Spleen (tissue), 11 donors: Measurements from ENCODE around the gene TMEM132C. TPM values are rescaled to one million over a fixed set of nuclear protein-coding genes. Genes with fewer than 3 reads are reported as not detected.

Experiments used
- DNase-seq: peaks from one replicate; pipeline ENCODE4 v3.0.0-alpha.2; 2020
- H3K27ac ChIP-seq, 8 donors: fragments of 200-600 bp; sonication (generic) in 7 of 8; 1 replicate in 4 of 8; 2 replicates in 4 of 8; pipeline versions ENCODE4 v1.5.0 to v1.8.0; 2016 to 2021; ENCODE audit warnings: inconsistent platforms in 4 of 8, mild to moderate bottlenecking in 4 of 8, moderate library complexity in 1 of 8
- H3K27me3 ChIP-seq, 7 donors: fragments of 200-600 bp; sonication (generic) in 6 of 7; replicated peaks in 1 of 7; 1 replicate in 4 of 7; 2 replicates in 3 of 7; pipeline versions ENCODE4 v1.5.0 to v1.8.0; 2016 to 2021; ENCODE audit warnings: inconsistent platforms in 3 of 7, mild to moderate bottlenecking in 1 of 7
- H3K36me3 ChIP-seq, 6 donors: fragments of 200-600 bp; sonication (generic) in 5 of 6; 1 replicate in 4 of 6; 2 replicates in 2 of 6; pipeline versions ENCODE4 v1.5.0 to v1.8.0; 2016 to 2021; ENCODE audit warnings: inconsistent platforms in 2 of 6
- H3K4me1 ChIP-seq, 6 donors: fragments of 200-600 bp; sonication (generic) in 5 of 6; 1 replicate in 3 of 6; 2 replicates in 3 of 6; pipeline versions ENCODE4 v1.5.0 to v1.8.0; 2016 to 2021; ENCODE audit warnings: inconsistent platforms in 3 of 6
- H3K4me3 ChIP-seq, 8 donors: fragments of 200-600 bp; sonication (generic) in 7 of 8; 1 replicate in 4 of 8; 2 replicates in 4 of 8; pipeline versions ENCODE4 v1.5.0 to v1.8.0; 2016 to 2021; ENCODE audit warnings: inconsistent platforms in 4 of 8, mild to moderate bottlenecking in 4 of 8, moderate library complexity in 2 of 8
- H3K9me3 ChIP-seq, 8 donors: fragments of 200-600 bp; sonication (generic) in 7 of 8; 1 replicate in 4 of 8; 2 replicates in 4 of 8; pipeline versions ENCODE4 v1.5.0 to v1.8.0; 2016 to 2021; ENCODE audit warnings: inconsistent platforms in 4 of 8
- POLR2A ChIP-seq, 3 donors: fragments of 450-650 bp; IDR thresholded peaks; one replicate each; pipeline ENCODE4 v1.5.1; 2017; ENCODE audit warnings: antibody characterized with exemption in 3 of 3, mild to moderate bottlenecking in 1 of 3
- POLR2AphosphoS5 ChIP-seq, 3 donors: sonication (generic); formaldehyde crosslinking; IDR thresholded peaks; one replicate each; pipeline ENCODE4 v1.5.1; 2017; ENCODE audit warnings: antibody characterized with exemption in 3 of 3
- WGBS, 5 donors: extraction: QIAGEN DNeasy Blood & Tissue Kit in 3 of 5; methylation state at CpG; one replicate each; pipeline versions ENCODE4 v1.1.5 to v1.1.7; 2013 to 2018; 5-methylcytosine and 5-hydroxymethylcytosine counted together
- intact Hi-C: fragments of 100-400 bp; cut with DNase I; formaldehyde crosslinking; loops from one replicate; pipeline ENCODE4 v1.15.0; 2023; ENCODE audit warnings: low total_unique reads
- polyA plus RNA-seq, 3 donors: library from polyadenylated mRNA; stranded (reverse); fragments of 200-250 nt; gene quantifications; one replicate each; pipeline ENCODE4 v1.2.1, GENCODE V29; 2013
- total RNA-seq, 7 donors: library from RNA; depleted of rRNA in 3 of 7; stranded (reverse); fragments of >200 nt in 3 of 7; fragmentation: NEBNext Ultra II Directional in 4 of 7; extraction: Animal tissue kit (Norgen Biotek cat#: 25700) in 4 of 7; gene quantifications; one replicate each; pipeline versions ENCODE4 v1.1.0 to v1.2.1, GENCODE V29; 2016 to 2021
- TF ChIP-seq, protein P1 (sequence below), 11 experiments: fragments of 200-600 bp in 7 of 11; fragments of 450-650 bp in 4 of 11; sonication (generic) in 4 of 11; IDR thresholded peaks in 8 of 11; conservative IDR thresholded peaks in 3 of 11; 1 replicate in 7 of 11; 2 replicates in 4 of 11; pipeline versions ENCODE4 v1.4.0 to v1.8.0; 2016 to 2021; ENCODE audit warnings: antibody characterized with exemption in 11 of 11, inconsistent platforms in 4 of 11, mild to moderate bottlenecking in 1 of 11
- donor health status: healthy with polysubstance abuse.
- donor health status: DM: no; HTN: no; CAD: no; lungs with moderate emphysema.
- donor health status: DM: no; HTN: no; CAD: no.
- donor health status: Bipolar disorder and iron deficiency.
- donor health status: healthy.
- donor health status: DM: no; HTN: no; CAD: no.
- donor health status: DM: yes; HTN: yes; CAD: no.

The TMEM132C gene
- total and polyA plus RNA-seq, 10 donors: 0.08 to 0.83 (median 0.25) TPM; not detected in 4

DNA sequence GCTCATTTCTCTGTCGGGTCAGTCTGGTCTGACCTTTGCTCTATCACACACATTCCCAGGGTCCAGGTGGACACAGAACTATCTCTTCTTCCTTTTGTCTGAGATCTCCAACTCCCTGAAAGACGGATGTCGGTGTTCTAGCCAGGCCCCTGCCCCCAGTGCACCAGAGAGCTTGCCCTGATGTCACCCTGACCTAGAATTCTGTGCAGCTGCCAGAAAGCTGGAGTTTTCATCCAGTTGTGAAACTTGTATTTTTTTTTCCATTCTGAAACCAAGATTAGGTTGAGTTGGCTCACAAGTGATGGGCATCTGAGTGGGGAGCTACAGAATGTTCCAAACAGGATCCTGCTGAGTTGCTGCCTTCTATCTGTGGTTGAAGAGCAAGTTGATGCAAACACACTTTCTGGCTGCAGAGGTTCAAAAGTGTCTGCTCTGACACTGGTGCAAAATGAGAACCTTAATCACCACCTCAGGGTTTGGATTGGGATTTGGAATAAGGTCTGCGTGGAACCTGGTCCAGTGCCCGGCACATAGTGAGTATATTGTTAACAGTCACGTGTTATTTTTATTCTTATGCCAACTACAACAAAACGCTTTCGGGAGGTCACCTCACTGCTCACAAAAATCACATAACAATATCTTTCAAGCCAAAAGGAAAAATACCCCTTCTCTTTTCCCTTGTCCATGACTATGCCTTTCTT, 345.3 kb downstream of the TMEM132C start:
- no peak overlapping the region for H3K4me3 ChIP-seq
- 72 to 91% (median 85%) methylated on average over 8 of the region's 8 CpGs for WGBS, 5 donors
- DNase-seq: no peak
- no peak overlapping the region for H3K27ac ChIP-seq
- no peaks in the 10 kb centered on the region for H3K36me3 ChIP-seq
- peaks cover 0 to 13% (median 0%) of the 10 kb centered on the region in 7 donors for H3K27me3 ChIP-seq
- no peaks in the 10 kb centered on the region for H3K4me1 ChIP-seq
- intact Hi-C loops: no loop called here
- TF ChIP-seq, protein P1, sequence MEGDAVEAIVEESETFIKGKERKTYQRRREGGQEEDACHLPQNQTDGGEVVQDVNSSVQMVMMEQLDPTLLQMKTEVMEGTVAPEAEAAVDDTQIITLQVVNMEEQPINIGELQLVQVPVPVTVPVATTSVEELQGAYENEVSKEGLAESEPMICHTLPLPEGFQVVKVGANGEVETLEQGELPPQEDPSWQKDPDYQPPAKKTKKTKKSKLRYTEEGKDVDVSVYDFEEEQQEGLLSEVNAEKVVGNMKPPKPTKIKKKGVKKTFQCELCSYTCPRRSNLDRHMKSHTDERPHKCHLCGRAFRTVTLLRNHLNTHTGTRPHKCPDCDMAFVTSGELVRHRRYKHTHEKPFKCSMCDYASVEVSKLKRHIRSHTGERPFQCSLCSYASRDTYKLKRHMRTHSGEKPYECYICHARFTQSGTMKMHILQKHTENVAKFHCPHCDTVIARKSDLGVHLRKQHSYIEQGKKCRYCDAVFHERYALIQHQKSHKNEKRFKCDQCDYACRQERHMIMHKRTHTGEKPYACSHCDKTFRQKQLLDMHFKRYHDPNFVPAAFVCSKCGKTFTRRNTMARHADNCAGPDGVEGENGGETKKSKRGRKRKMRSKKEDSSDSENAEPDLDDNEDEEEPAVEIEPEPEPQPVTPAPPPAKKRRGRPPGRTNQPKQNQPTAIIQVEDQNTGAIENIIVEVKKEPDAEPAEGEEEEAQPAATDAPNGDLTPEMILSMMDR (IDR thresholded peaks at IDR 0.05 in 8 of 11, conservative IDR thresholded peaks at IDR 0.05 in 3 of 11): no peak
- TF ChIP-seq POLR2AphosphoS5 (IDR thresholded peaks at IDR 0.05) (no peak), POLR2A (IDR thresholded peaks at IDR 0.05) (no peak)
- H3K9me3 ChIP-seq: no peaks in the 10 kb centered on the region

DNA sequence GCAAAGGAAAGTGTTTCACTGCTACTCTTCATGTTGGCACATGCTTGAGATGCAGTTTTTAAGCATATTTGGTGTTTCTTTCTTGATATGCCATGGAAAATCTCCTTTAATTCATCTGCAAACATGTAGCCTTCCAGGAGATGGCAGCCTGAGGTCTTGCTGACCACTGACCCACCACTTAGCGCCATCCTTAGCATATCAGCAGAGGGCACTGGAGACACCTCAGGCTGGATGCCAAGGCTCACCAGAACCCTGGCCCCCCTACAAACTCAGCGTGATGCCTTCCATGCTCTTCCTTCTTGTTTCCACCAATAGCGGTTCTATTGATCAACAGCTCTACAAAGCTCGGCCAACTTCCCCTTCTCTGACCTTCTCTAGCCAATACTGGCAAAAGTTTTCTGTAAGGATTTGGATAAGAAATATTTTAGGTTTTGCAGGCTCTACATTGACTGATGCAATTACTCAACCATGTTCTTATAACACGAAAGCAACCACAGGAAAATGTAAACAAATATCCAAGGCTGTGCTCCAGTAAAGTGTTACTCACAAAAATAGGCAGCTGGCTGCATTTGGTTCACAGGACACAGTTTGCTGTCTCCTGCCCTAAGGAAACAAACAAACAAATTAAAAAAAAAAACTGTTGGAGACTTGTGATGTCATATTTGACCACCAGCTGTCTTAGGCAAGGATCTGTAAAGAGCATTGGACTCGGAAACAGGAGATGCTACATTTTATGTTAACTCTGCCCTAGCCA, 347.0 kb downstream of the TMEM132C start:
- Histone ChIP-seq H3K27ac (no peak overlapping the region), H3K4me1 (no peaks in the 10 kb centered on the region), H3K27me3 (peaks cover 0 to 13% (median 0%) of the 10 kb centered on the region in 7 donors), H3K9me3 (no peaks in the 10 kb centered on the region), H3K4me3 (no peak overlapping the region), H3K36me3 (no peaks in the 10 kb centered on the region)
- no peak for DNase-seq
- TF ChIP-seq, protein P1 (IDR thresholded peaks at IDR 0.05 in 8 of 11, conservative IDR thresholded peaks at IDR 0.05 in 3 of 11): no peak
- TF ChIP-seq POLR2AphosphoS5 (IDR thresholded peaks at IDR 0.05) (no peak), POLR2A (IDR thresholded peaks at IDR 0.05) (no peak)
- intact Hi-C loops: no loop called here
- WGBS, 5 donors: 74 to 81% (median 76%) methylated on average over 6 of the region's 6 CpGs

DNA sequence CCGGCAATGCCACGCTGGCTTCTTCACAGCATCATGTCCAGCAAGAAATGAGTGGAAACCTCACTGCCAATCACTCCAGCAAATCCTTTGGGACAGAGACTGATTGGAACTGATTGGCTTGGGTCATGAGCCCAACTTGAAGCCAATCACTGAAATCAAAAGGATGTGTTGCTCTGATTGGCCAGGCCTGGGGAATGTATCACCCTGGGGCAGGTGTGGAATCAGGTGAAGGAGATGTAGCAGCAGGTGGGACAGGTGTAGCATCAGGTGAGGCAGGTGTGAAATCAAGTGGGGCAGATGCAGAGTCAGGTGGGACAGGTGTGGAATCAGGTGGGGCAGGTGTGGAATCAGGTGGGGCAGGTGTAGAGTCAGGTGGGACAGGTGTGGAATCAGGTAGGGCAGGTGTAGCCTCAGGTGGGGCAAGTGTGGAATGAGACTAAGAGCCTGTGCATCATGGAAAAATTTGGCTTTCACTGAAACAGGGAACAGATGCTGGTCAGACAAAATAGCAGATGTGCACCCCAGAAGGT, 350.4 kb downstream of the TMEM132C start:
- TF ChIP-seq, protein P1 (IDR thresholded peaks at IDR 0.05 in 8 of 11, conservative IDR thresholded peaks at IDR 0.05 in 3 of 11): no peak
- TF ChIP-seq POLR2A (IDR thresholded peaks at IDR 0.05) (no peak), POLR2AphosphoS5 (IDR thresholded peaks at IDR 0.05) (no peak)
- no peaks in the 10 kb centered on the region for H3K4me1 ChIP-seq
- DNase-seq: no peak
- H3K27me3 ChIP-seq: peaks cover 0 to 15% (median 0%) of the 10 kb centered on the region in 7 donors
- intact Hi-C loops: no loop called here
- H3K36me3 ChIP-seq: no peaks in the 10 kb centered on the region
- WGBS, 5 donors: 76 to 93% (median 90%) methylated on average over 2 of the region's 2 CpGs
- H3K9me3 ChIP-seq: no peaks in the 10 kb centered on the region
- H3K4me3 ChIP-seq: no peak overlapping the region
- H3K27ac ChIP-seq: no peak overlapping the region

DNA sequence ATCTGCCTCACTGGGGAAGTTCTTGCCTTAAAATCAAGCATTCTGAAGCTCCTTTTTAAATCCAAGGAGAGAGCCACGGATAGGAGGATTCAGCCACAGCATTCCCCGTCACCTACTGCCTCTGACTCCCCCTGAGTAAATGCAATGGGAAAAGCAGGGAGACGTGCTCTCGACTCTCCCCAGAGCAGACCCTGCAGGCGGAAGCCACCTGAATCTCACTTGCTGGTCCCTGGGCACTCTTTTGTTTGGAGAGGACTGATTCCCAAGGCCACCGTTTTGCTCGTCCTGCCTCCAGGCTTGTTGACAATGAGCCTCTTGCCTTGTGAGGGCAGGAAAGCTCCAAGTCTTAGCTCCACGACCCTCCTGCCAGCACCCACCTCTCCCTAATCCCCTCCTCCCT, 352.3 kb downstream of the TMEM132C start:
- Histone ChIP-seq H3K4me1 (no peaks in the 10 kb centered on the region), H3K9me3 (no peaks in the 10 kb centered on the region), H3K4me3 (no peak overlapping the region), H3K27ac (no peak overlapping the region), H3K36me3 (no peaks in the 10 kb centered on the region), H3K27me3 (peaks cover 0 to 15% (median 0%) of the 10 kb centered on the region in 7 donors)
- no peak for DNase-seq
- 37 to 40% (median 37%) methylated on average over 8 of the region's 8 CpGs for WGBS, 5 donors
- no peak for TF ChIP-seq POLR2A (IDR thresholded peaks at IDR 0.05)
- TF ChIP-seq, protein P1 (IDR thresholded peaks at IDR 0.05 in 8 of 11, conservative IDR thresholded peaks at IDR 0.05 in 3 of 11): no peak
- no peak for TF ChIP-seq POLR2AphosphoS5 (IDR thresholded peaks at IDR 0.05)
- intact Hi-C loops: no loop called here
